SHP77 (cell line): ENCODE data around the gene KAZN.

ENCODE experiments used
- DNase-seq, 2 experiments: peaks; one replicate each; lab custom pipeline; 2025; lab: John Stamatoyannopoulos, UW

Gene KAZN

GRCh38 chr1:14713077-14713476, 114.6 kb downstream of the KAZN start:
- no peak for DNase-seq

DNA sequence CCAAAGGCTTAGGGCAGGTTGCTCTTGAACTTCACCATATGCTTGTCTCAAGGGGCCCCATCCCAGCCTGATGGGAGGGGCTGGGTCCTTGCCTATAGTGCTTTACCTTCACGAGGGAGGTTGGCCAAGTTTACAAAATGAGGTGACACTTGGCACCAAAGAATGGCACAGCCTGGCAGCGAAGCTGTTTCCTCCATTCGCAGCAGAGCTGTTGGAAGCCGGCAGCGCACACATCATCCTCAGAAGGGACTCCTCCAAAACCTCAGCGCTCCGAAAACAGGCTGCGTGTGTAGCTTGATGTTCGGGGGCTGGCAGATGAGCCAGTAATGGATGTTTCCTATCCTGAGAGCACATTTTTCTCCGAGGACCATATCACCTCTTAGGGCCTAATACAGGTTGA, 116.8 kb downstream of the KAZN start:
- DNase-seq = no peak

DNA sequence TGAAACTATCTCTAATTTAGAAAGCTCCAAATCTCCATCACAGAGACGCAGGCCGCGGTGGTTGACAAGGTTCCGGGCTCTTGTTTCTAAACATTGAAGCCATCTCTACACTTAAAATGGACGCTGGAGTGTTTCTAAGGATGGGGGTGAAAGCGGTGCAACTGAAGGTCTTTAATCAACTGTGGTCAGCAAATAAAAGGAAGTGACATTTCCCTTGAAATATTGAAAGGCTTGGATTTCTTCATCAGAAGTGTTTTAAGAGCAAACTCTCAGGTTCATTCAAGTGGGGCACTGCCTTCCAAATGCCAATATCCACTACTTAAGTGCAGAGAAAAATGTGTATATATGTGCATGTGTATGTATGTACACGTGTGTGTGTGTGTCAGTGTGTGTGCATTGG, 117.3 kb downstream of the KAZN start:
- no peak for DNase-seq

DNA sequence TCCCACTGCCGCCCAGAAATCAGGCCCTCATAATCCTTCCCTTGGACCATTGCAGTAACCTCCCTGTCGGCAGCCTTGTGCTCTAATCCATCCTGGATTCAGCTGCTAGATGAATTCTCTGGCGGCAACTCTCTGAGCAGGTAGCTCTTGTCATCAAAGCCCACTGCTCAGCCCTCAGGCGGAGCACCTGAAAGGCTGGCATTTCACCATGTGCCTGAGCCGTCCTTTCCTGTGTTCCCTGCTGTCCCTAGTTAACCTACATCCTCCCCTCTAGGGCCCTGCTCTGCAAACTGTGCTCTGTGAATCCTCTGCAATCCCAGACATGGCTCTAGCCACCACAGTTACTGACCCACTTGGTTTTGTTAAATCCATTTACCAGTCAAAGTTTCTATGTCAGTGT, 118.0 kb downstream of the KAZN start:
- DNase-seq = no peak

DNA sequence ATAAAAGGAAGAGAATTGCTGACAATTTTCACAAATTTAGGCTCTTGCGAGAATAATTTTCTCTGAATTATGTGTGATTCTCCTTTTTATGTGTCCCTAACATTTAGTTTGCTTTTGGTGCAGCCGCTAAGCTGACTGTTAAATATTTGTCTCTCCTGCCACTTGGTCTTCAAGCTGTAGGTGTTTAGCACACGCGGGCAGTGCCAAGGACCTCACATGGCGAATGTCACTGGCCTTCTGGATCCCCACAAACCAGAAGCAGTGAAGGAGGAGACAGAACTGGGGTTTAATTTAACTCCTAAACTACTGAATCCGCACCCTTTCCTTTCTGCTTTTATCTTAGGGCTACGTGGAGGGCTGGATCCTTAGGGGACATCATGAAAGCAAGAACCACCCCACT, 120.0 kb downstream of the KAZN start:
- no peak for DNase-seq

GRCh38 chr1:14723401-14723800, 124.9 kb downstream of the KAZN start:
- no peak for DNase-seq

GRCh38 chr1:14724246-14724645, 125.8 kb downstream of the KAZN start:
- no peak for DNase-seq

GRCh38 chr1:14724678-14725077, 126.2 kb downstream of the KAZN start:
- no peak for DNase-seq

DNA sequence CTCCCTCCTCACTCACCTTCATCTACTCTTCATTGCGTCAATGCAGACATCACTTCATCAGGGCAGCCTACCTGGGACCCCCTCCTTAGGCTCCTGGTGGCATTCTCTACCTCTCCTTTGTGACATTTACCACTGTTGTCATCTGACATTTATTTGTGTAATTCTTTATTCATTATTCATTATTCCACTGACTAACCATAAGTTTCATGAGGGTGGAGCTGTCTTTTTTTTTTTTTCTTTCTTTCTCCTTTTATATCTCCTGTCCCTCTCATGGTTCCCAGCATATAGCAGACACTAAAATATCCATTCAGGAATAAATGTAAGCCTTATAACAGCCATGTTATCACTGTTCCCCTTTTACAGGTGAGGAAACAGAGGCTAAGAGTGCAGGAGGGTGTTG, 126.8 kb downstream of the KAZN start:
- DNase-seq = no peak

DNA sequence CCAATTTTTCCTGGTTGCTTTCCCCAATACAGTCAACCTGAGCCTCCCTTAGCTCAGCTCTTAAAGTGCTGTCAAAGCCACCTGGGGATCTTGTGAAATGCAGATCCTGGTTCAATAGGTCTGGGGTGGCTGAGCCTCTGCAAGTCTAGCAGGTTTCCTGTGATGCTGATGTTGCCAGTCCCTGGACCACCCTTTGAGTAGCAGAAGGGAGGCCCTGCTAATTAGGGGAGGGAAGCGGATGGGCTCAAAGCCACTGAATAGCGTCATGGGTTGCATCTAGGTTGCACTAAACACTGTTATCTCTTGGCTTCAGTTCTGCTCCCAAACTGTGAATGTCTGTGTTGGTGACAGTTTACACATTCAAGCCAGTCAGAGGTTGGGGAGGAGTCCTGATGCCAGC, 127.2 kb downstream of the KAZN start:
- DNase-seq = no peak

DNA sequence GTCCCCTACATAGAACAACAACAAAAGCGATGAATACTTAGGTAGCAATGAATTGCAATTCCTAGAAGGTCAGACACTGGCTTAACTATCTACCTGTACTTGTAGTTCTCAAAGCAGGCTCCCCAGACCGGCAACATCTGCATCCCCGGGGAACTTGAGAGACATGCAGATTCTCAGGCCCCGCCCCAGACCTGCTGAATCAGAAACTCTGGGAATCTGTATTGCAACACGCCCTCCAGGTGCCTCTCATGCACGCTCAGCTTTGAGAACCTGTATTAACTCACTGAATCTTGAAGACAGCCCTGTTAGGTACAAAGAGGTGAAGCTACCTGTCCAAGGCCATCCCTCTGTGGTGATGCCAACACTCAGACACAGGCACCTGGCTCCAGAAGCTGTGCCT, 128.1 kb downstream of the KAZN start:
- no peak for DNase-seq

DNA sequence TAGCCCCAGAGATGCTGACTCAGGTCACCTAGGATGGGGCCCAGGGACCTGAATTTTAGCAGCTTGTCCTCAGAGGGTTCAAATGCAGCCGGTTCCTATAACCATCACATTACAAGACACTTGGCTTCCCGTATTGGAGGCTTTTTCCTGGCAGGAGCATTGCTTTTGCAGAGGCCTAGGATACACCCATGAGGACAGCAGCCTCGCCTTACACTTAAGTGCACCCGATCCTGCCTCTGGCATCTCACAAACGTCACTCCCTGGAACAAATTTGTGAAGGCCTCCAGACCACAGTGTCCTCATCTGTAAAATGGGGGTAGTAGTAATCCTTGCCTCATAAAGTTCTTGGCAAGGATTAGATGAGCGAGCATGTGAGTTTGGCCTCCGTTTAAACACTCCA, 130.0 kb downstream of the KAZN start:
- no peak for DNase-seq

DNA sequence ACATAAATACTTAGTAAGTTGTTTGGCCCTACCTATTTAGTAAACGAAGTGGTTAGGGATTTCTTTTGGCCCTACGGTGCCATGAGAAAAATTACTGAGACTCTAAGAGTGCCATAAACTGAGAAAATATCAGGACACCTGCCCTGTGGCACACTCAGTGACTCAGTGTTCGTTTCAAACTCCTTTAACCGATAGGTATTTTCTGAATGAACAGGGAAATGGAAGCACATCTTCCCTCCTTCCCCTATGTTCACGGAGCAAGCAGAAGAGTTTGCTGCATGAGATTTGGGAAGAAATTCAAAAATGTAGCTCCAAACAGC, 134.2 kb downstream of the KAZN start:
- no peak for DNase-seq

DNA sequence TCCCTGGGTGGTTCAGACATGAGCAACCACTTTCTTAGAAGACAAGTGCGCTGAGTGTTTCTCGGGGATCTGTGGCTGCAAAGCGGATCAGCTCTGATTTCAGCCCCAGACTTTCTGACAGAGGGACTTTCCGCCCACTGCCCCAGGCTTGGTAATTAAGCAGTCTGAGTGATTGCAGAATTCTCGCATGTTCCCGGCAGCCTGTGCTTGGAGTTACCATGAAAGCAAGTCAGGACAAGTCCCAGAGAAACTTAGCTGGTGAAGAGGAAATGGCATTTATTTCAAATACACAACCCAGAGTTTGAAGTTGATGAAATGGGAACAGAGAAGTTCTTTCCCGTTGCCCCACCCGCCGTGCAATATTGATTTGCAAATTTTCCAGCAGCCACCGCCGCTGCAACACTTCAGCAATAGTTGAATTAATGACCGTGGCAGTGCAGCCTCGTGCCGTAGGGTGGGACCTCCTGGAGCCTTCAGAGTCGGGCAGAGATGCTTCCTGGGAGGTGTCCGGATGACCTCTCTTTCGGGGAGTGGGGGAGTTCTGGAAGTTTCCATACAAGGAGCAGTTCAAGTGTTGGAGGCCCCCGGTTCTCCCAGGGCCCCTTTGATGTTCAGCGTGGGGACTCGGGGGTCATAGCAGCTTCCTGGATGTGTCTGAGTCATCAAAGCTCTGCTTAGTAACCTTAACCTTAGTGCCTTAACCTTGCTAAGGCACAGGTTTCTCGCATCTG, 134.7 kb downstream of the KAZN start:
- no peak for DNase-seq

DNA sequence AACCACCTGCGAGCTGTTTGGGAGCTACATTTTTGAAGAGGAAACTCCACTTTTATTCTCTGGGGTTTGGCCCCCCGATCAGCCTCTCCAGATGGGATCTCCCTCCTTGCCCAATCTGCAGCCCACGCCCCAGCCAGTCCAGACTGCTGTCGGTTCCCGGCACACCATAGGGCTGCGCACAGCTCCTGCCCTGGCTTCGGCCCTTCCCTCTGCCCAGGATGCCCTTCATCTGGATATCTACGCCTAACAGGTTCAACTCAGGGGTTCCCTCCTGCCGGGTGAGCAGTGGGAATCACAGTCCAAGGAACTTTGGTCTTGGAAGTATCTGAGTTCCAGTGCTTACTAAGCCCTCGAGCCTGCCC, 135.3 kb downstream of the KAZN start:
- no peak for DNase-seq

DNA sequence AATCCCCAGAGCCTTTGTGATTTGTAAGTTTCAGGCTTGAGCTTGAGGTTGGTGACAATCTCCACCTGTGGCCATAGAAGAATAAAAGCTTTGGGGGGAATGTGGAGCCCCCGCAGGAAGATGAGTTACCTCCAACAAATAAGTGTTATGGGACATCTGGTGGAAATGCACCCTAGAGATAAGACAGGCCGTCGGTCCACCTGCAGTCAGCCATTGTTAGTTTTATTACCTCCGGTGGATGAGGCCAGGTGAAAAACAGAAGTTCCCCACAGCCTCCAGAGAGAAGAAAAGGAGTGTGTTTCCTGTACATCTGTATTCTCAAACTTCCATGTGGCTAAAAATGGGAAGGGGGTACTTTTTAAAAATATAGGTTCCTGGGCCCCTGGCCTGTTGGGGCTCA, 137.4 kb downstream of the KAZN start:
- no peak for DNase-seq

DNA sequence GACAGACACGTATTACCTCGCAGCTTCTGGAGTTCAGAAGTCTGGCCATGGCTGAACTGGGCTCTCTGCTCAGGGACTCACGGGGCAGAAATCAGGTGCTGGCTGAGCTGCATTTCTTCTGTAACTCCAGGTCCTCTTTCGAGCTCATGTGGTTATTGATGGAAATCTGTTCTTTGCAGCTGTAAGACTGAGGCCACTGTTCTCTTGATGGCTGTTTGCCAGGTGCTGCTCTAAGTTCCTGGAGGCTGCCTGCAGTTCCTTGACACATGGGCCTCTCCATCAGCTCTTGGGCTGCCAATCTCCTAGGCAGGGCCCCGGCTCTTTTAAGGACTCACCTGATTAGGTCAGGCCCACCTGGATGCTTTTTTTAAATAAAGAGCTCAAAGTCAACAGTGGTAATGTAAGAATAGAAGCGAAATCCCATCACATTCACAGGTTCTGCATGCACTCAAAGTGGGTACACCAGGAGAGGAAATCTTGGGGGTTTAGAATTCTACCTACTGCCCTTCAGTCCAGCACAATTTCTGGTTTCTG, 139.1 kb downstream of the KAZN start:
- DNase-seq = no peak

DNA sequence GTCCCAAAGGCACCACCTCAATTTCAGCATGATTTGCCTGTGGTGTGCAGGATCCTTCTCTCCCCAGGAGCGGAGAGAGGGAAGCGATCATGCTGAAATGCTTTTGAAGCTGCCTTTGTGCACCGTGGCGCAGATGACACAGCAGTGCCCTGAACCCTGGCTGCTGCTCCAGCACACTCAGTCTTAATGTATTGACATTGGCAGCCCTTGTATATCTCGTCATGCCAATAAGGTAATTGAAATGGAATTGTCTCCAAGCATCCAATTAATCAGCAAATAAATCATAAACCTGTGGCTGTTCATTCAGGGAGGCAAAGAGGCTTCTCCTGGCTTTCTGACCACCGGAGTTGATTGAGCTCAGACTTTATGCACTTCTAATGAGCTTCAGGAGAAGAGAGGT, 139.8 kb downstream of the KAZN start:
- peak; percentile 22 to 31 for DNase-seq

- no peak for DNase-seq
Observed at GRCh38 chr1:14738647-14739046, 140.2 kb downstream of the KAZN start.

DNA sequence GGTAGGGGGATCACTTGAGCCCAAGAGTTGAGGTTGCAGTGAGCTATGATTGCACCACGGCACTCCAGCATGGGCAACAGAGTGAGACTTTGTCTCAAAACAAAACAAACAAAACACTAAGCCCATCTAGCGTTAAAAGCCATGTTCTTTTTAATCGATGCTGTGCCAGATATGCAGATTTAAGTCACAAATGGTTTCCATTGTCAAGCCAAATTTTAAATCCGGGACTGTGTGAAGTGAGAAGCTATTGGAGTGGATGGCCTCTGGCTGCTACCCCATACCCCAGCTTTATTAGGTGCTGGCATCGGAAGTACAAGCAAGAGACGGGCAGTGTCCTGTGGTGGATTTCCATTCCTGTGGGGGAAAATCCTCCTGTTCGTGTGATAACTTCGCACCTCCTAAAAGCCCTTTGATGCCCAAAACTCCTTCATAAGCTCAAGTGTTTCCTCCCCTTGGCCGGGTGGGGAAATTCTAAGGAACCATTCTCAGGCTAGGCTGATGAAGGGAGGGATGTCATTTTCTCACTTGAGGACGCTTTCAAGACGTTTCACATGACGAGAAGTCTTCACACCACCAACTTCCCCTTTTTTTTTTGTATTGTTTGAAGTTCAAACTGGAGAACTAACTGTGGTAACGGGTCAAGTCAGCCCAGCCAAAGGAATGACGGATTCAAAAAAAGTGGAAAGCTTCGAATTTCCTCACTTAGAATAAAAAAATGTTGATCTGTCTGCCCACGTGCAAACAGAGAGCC, 140.8 kb downstream of the KAZN start:
- no peak for DNase-seq

DNA sequence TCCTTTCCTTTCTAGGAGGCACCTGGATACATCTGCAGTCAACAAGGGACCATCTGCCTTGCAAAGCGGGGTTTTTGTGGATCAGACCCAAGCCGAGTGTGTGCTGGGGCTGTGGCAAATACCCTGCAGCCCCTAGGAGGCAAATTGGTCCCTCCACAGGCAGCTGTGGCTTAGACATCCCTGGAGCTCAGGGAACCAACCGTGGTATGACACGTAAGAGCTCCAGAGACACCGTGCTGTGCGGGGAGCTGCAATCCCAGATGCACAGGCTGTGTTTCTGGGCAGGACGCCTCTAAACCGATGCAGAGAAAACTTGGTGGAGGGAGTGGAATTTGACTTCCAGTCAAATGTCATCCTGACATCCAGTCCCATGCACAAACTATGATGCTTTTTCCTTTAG, 141.5 kb downstream of the KAZN start:
- no peak for DNase-seq

GRCh38 chr1:14741082-14741481, 142.6 kb downstream of the KAZN start:
- no peak for DNase-seq

DNA sequence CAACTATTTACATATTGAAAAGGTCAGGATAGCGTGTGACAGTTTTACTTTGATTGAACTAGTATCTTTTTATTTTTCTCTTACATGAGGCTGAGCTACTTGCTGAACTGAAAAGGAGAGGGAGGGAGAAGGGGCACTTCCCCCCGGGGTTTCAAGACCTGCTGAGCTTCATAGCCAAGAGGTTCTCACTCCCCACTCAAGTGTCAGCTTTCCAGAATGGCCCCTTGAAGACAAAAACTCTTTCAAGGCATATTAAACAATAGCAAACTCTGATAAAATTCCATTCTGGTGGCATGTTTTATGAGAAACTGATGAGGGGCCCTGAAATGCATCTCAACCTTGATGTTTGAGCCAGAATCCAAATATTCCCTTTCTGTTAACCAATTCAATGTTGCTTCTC, 143.0 kb downstream of the KAZN start:
- DNase-seq = no peak
